HepG2 (cell line): ENCODE results near the gene STN1. TPM values are rescaled to one million over a fixed set of nuclear protein-coding genes. Genes with fewer than 3 reads are reported as not detected.

ENCODE experiments used
- ATM ChIP-seq: fragments of 450-650 bp; IDR thresholded peaks from 2 replicates; pipeline ENCODE4 v1.7.1; 2017; ENCODE audit warnings: mild to moderate bottlenecking, borderline replicate concordance
- BORCS8-MEF2B ChIP-seq: sonication (generic); formaldehyde crosslinking; IDR thresholded peaks from 2 replicates; pipeline ENCODE4 v1.8.0; 2022; ENCODE audit warnings: mild to moderate bottlenecking, missing genetic modification reagents
- CHD4 ChIP-seq: fragments of 200-600 bp; sonication (generic); IDR thresholded peaks from 2 replicates; pipeline ENCODE4 v1.7.0; 2017; ENCODE audit warnings: mild to moderate bottlenecking, low read length, borderline replicate concordance
- JUNB ChIP-seq: sonication (generic); formaldehyde crosslinking; IDR thresholded peaks from 2 replicates; pipeline ENCODE4 v1.8.0; 2022; ENCODE audit warnings: missing genetic modification reagents, mild to moderate bottlenecking, borderline replicate concordance
- KDM5A ChIP-seq: fragments of 200-600 bp; sonication (generic); IDR thresholded peaks from 2 replicates; pipeline ENCODE4 v1.7.0; 2018; ENCODE audit warnings: antibody characterized with exemption, mild to moderate bottlenecking, low read length, borderline replicate concordance
- MIER3 ChIP-seq: IDR thresholded peaks from 2 replicates; pipeline ENCODE4 v1.6.1; 2016; ENCODE audit warnings: missing compliant biosample characterization, borderline replicate concordance
- NRL ChIP-seq: sonication (generic); formaldehyde crosslinking; IDR thresholded peaks from 2 replicates; pipeline ENCODE4 v1.5.0; 2020; ENCODE audit warnings: missing genetic modification reagents, mild to moderate bottlenecking, moderate library complexity, borderline replicate concordance
- POLR2G ChIP-seq: fragments of 200-400 bp; formaldehyde crosslinking; IDR thresholded peaks from 2 replicates; pipeline ENCODE4 v1.6.1; 2018; ENCODE audit warnings: mild to moderate bottlenecking, low read depth, low read length, moderate library complexity
- RERE ChIP-seq: IDR thresholded peaks from 2 replicates; pipeline ENCODE4 v1.6.1; 2016; ENCODE audit warnings: low read depth, missing genetic modification reagents, missing compliant biosample characterization
- SP2 ChIP-seq: sonication (generic); formaldehyde crosslinking; IDR thresholded peaks from 2 replicates; pipeline ENCODE4 v1.5.1; 2020; ENCODE audit warnings: mild to moderate bottlenecking, missing genetic modification reagents
- SP4 ChIP-seq: sonication (generic); formaldehyde crosslinking; IDR thresholded peaks from 2 replicates; pipeline ENCODE4 v1.8.1; 2023; ENCODE audit warnings: mild to moderate bottlenecking, missing genetic modification reagents
- SRSF1 ChIP-seq: fragments of 200-400 bp; formaldehyde crosslinking; optimal IDR thresholded peaks from 2 replicates; pipeline ENCODE3; 2017; ENCODE audit warnings: mild to moderate bottlenecking, low read depth, low read length, moderate library complexity
- THAP7 ChIP-seq: sonication (generic); formaldehyde crosslinking; IDR thresholded peaks from 2 replicates; pipeline ENCODE4 v1.8.1; 2023; ENCODE audit warnings: mild to moderate bottlenecking, missing genetic modification reagents
- TMF1 ChIP-seq: sonication (generic); formaldehyde crosslinking; IDR thresholded peaks from 2 replicates; pipeline ENCODE4 v1.8.1; 2022; ENCODE audit warnings: low read depth, missing genetic modification reagents
- XBP1 ChIP-seq: sonication (generic); formaldehyde crosslinking; IDR thresholded peaks from 2 replicates; pipeline ENCODE4 v1.5.0; 2020; ENCODE audit warnings: missing genetic modification reagents
- ZMYM3 ChIP-seq: sonication (generic); formaldehyde crosslinking; IDR thresholded peaks from 2 replicates; pipeline ENCODE4 v1.5.1; 2020; ENCODE audit warnings: mild to moderate bottlenecking, missing genetic modification reagents
- ZNF251 ChIP-seq: sonication (generic); formaldehyde crosslinking; IDR thresholded peaks from 2 replicates; pipeline ENCODE4 v1.9.0; 2021; ENCODE audit warnings: mild to moderate bottlenecking, missing genetic modification reagents
- ZNF687 ChIP-seq: sonication (generic); formaldehyde crosslinking; IDR thresholded peaks from 2 replicates; pipeline ENCODE4 v1.5.1; 2020; ENCODE audit warnings: mild to moderate bottlenecking, missing genetic modification reagents, moderate library complexity
- ZSCAN31 ChIP-seq: sonication (generic); formaldehyde crosslinking; IDR thresholded peaks from 2 replicates; pipeline ENCODE4 v1.5.0; 2020; ENCODE audit warnings: low read depth, mild to moderate bottlenecking, missing genetic modification reagents
- polyA plus RNA-seq, 8 experiments: library from polyadenylated mRNA; depleted of rRNA in 3 of 8; stranded (reverse) in 7 of 8; unstranded in 1 of 8; fragments of >200 nt; fragmentation: Illumina TruSeq in 4 of 8; extraction: Trizol in 4 of 8; gene quantifications; 2 replicates each; pipeline versions ENCODE4 v1.2.1 to v1.2.3, GENCODE V29; 2011 to 2016; ENCODE audit warnings: low read depth in 4 of 8, missing spikeins in 1 of 8, mixed read lengths in 1 of 8; ENCODE audit not compliant: insufficient read depth in 1 of 8
- total RNA-seq, 5 experiments: library from RNA; depleted of rRNA; stranded (reverse); fragments of >200 nt; fragmentation: Illumina TruSeq; extraction: Trizol; gene quantifications; 2 replicates each; pipeline ENCODE4 v1.2.3, GENCODE V29; 2016; ENCODE audit warnings: low read depth in 1 of 5

The STN1 gene
- total and polyA plus RNA-seq, 2 of the 13 experiments (the other 11 are each of a cell fraction or from before 2014, with no cell fraction given) = 17.6 to 22.7 TPM

GRCh38 chr10:103854686-103855391, 63.1 kb downstream of the STN1 start (continued):
- TF ChIP-seq THAP7 (CRISPR knock-in tag) (0 out of 2 replicates have a peak, but pooled peaks have one; percentile 12), RERE (CRISPR knock-in tag) (no peak), KDM5A (0 out of 2 replicates have a peak, but pooled peaks have one; percentile 2), ZNF251 (CRISPR knock-in tag) (no peak), CHD4 (no peak), ZNF687 (peak; percentile 75), BORCS8-MEF2B (no peak), SP2 (no peak), JUNB (0 out of 2 replicates have a peak, but pooled peaks have one; percentile 19), ATM (no peak), NRL (CRISPR knock-in tag) (peak; percentile 71; the same call in 1 of the 2 replicates), ZMYM3 (CRISPR knock-in tag) (no peak), MIER3 (CRISPR knock-in tag) (no peak), TMF1 (no peak), XBP1 (CRISPR knock-in tag) (no peak), POLR2G (no peak), SP4 (no peak), SRSF1 (no peak), ZSCAN31 (no peak)
